A549 (cell line): ENCODE results near the gene ZNF436. TPM values are rescaled to one million over a fixed set of nuclear protein-coding genes. Genes with fewer than 3 reads are reported as not detected.

ENCODE experiments used
- ATAC-seq, 2 experiments: fragments of 200-7000 bp in 1 of 2; fragments of >200 bp in 1 of 2; cut with Nextera tagmentation in 1 of 2; cut with Tn5 transposase in 1 of 2; 3 replicates each; pipeline versions ENCODE4 v1.8.0 to v1.9.1; 2018 to 2020; ENCODE audit warnings: mild to moderate bottlenecking in 1 of 2, moderate library complexity in 1 of 2
- CTCF ChIA-PET: fragments of 300-600 bp; sonication (Branson Sonifier 250); formaldehyde crosslinking; extraction: SDS; loops from one replicate; lab custom pipeline; 2021; ENCODE audit warnings: antibody characterized with exemption, inconsistent platforms; lab: Yijun Ruan, JAX
- POLR2A ChIA-PET: fragments of 350-600 bp; formaldehyde crosslinking; extraction: SDS; loops from one replicate; lab custom pipeline; 2021; ENCODE audit warnings: antibody characterized with exemption, inconsistent platforms; lab: Yijun Ruan, JAX
- DNase-seq, 2 experiments: peaks; one replicate each; pipeline versions ENCODE4 v3.0.0 to v3.0.0-alpha.2; 2011 to 2016; ENCODE audit warnings: low read depth in 1 of 2, low spot score in 1 of 2
- FAIRE-seq: peaks from 2 replicates; lab custom pipeline; 2011; peaks lifted over from hg19 to GRCh38; lab: Jason Lieb, UNC
- H3K27ac ChIP-seq, 2 experiments: fragments of >200 bp; sonication (Bioruptor Twin); formaldehyde crosslinking; 3 replicates each; pipeline ENCODE4 v1.5.1; 2016 to 2017
- H3K4me1 ChIP-seq: fragments of >200 bp; sonication (Bioruptor Twin); formaldehyde crosslinking; 3 replicates; pipeline ENCODE4 v1.6.1; 2016
- H3K4me2 ChIP-seq: fragments of >200 bp; sonication (Bioruptor Twin); formaldehyde crosslinking; 3 replicates; pipeline ENCODE4 v1.6.1; 2016
- H3K4me3 ChIP-seq: fragments of >200 bp; sonication (Bioruptor Twin); formaldehyde crosslinking; 3 replicates; pipeline ENCODE4 v1.5.1; 2016
- H3K9me3 ChIP-seq: fragments of >200 bp; sonication (Bioruptor Twin); formaldehyde crosslinking; 3 replicates; pipeline ENCODE4 v1.6.1; 2016
- CBX2 ChIP-seq: fragments of 200-600 bp; sonication (generic); IDR thresholded peaks from 2 replicates; pipeline ENCODE4 v1.6.1; 2016; ENCODE audit warnings: low read depth, mild to moderate bottlenecking, borderline replicate concordance
- CHD4 ChIP-seq: fragments of 200-600 bp; sonication (generic); IDR thresholded peaks from 2 replicates; pipeline ENCODE4 v1.6.1; 2016; ENCODE audit warnings: antibody characterized with exemption, mild to moderate bottlenecking, borderline replicate concordance
- EHF ChIP-seq: fragments of 250-450 bp; sonication (Bioruptor Pico); IDR thresholded peaks from 2 replicates; pipeline ENCODE4 v1.5.0; 2020; ENCODE audit warnings: mild to moderate bottlenecking
- EP300 ChIP-seq, 2 experiments: fragments of >200 bp; sonication (Bioruptor Twin); formaldehyde crosslinking; IDR thresholded peaks; 2 replicates in 1 of 2; 3 replicates in 1 of 2; pipeline ENCODE4 v1.6.1; 2016 to 2017
- ESRRA ChIP-seq: fragments of 150-350 bp; IDR thresholded peaks from 2 replicates; pipeline ENCODE4 v1.6.1; 2014; ENCODE audit warnings: mild to moderate bottlenecking, low read length, borderline replicate concordance
- FOXS1 ChIP-seq: fragments of 250-450 bp; sonication (Bioruptor Pico); IDR thresholded peaks from 2 replicates; pipeline ENCODE4 v1.5.0; 2020; ENCODE audit warnings: mild to moderate bottlenecking, moderate library complexity
- HDAC2 ChIP-seq: fragments of 200-600 bp; sonication (generic); IDR thresholded peaks from 2 replicates; pipeline ENCODE4 v1.6.1; 2016
- HOXA7 ChIP-seq: fragments of 250-450 bp; sonication (Bioruptor Pico); IDR thresholded peaks from 2 replicates; pipeline ENCODE4 v1.5.0; 2020; ENCODE audit warnings: mild to moderate bottlenecking, moderate library complexity
- HOXB13 ChIP-seq: fragments of 250-450 bp; sonication (Bioruptor Pico); IDR thresholded peaks from 2 replicates; pipeline ENCODE4 v1.5.0; 2020; ENCODE audit warnings: low read depth, mild to moderate bottlenecking, moderate library complexity
- JUNB ChIP-seq: fragments of >200 bp; sonication (Bioruptor Twin); formaldehyde crosslinking; IDR thresholded peaks from 2 replicates; pipeline ENCODE4 v1.6.1; 2016
- KDM5A ChIP-seq: fragments of 200-600 bp; sonication (generic); IDR thresholded peaks from 2 replicates; pipeline ENCODE4 v1.6.1; 2016; ENCODE audit warnings: antibody characterized with exemption, mild to moderate bottlenecking
- NFE2L2 ChIP-seq: fragments of 150-350 bp; conservative IDR thresholded peaks from 2 replicates; pipeline ENCODE4 v1.6.1; 2014; ENCODE audit warnings: low read length
- NR3C1 ChIP-seq: fragments of >200 bp; sonication (Bioruptor Twin); formaldehyde crosslinking; IDR thresholded peaks from 3 replicates; pipeline ENCODE4 v1.6.1; 2017
- RAD21 ChIP-seq, 2 experiments: fragments of >200 bp in 1 of 2; sonication (Bioruptor Twin) in 1 of 2; formaldehyde crosslinking in 1 of 2; IDR thresholded peaks in 1 of 2; conservative IDR thresholded peaks in 1 of 2; 2 replicates in 1 of 2; 3 replicates in 1 of 2; pipeline ENCODE4 v1.6.1; 2012 to 2018; ENCODE audit warnings: inconsistent platforms in 1 of 2
- RFX5 ChIP-seq: fragments of 450-650 bp; IDR thresholded peaks from 2 replicates; pipeline ENCODE4 v1.7.1; 2014; ENCODE audit warnings: antibody characterized with exemption, mild to moderate bottlenecking, moderate library complexity
- RNF2 ChIP-seq: fragments of 200-600 bp; sonication (generic); IDR thresholded peaks from 2 replicates; pipeline ENCODE4 v1.6.1; 2016; ENCODE audit warnings: low read depth, mild to moderate bottlenecking, antibody characterized with exemption, moderate library complexity, borderline replicate concordance
- SREBF2 ChIP-seq: fragments of 450-650 bp; IDR thresholded peaks from 2 replicates; pipeline ENCODE4 v1.6.1; 2014; ENCODE audit warnings: mild to moderate bottlenecking, moderate library complexity
- TFCP2L1 ChIP-seq: fragments of 250-450 bp; sonication (Bioruptor Pico); IDR thresholded peaks from 2 replicates; pipeline ENCODE4 v1.5.0; 2021; ENCODE audit warnings: mild to moderate bottlenecking
- WGBS: methylation state at CpG from one replicate; pipeline ENCODE4 v1.1.6; 2017; ENCODE audit errors: missing lambda C conversion rate; 5-methylcytosine and 5-hydroxymethylcytosine counted together
- polyA minus RNA-seq: library from RNA; depleted of rRNA, polyadenylated mRNA; stranded (reverse); fragments of >200 nt; gene quantifications from 2 replicates; pipeline ENCODE4 v1.2.3, GENCODE V29; 2011; rRNA and poly(A)+ RNA removed
- polyA plus RNA-seq, 4 experiments: library from polyadenylated mRNA; depleted of rRNA in 3 of 4; stranded (reverse); fragments of >200 nt; fragmentation: RNase III in 1 of 4; extraction: RNeasy Plus Mini Kit Qiagen cat#74134 plus additional on column Dnase treatment in 1 of 4; gene quantifications; 2 replicates in 3 of 4; 3 replicates in 1 of 4; pipeline ENCODE4 v1.2.3, GENCODE V29; 2011 to 2017
- TF ChIP-seq, protein P1 (sequence below): fragments of 150-350 bp; IDR thresholded peaks from 2 replicates; pipeline ENCODE4 v1.6.1; 2014; ENCODE audit warnings: low read depth, mild to moderate bottlenecking, low read length
- TF ChIP-seq, protein P2 (sequence below): fragments of >200 bp; sonication (Bioruptor Twin); formaldehyde crosslinking; IDR thresholded peaks from 3 replicates; pipeline ENCODE4 v1.5.1; 2016
- TF ChIP-seq, protein P3 (sequence below): fragments of 450-650 bp; IDR thresholded peaks from 2 replicates; pipeline ENCODE4 v1.6.1; 2014; ENCODE audit warnings: antibody characterized with exemption
- TF ChIP-seq, protein P4 (sequence below): fragments of >200 bp; sonication (Bioruptor Twin); formaldehyde crosslinking; IDR thresholded peaks from 3 replicates; pipeline ENCODE4 v1.6.1; 2016
- TF ChIP-seq, protein P5 (sequence below): fragments of >200 bp; sonication (Bioruptor Twin); formaldehyde crosslinking; IDR thresholded peaks from 2 replicates; pipeline ENCODE4 v1.6.1; 2016

ZNF436 gene
- polyA plus RNA-seq (2011; rRNA removed) (7.5 and 8.3 TPM in 2 replicates), polyA plus RNA-seq (2017; fragmentation: RNase III; extraction: RNeasy Plus Mini Kit Qiagen cat#74134 plus additional on column Dnase treatment) (4.7 to 5.1 TPM (median 4.8 TPM) in 3 replicates), polyA minus RNA-seq (8.0 and 8.5 TPM in 2 replicates)
- polyA plus RNA-seq (2012; cell fraction: cytosol; rRNA removed): 1.2 and 1.4 TPM in 2 replicates
- 1.1 and 1.2 TPM in 2 replicates for polyA plus RNA-seq (2012; cell fraction: nucleus; rRNA removed)

DNA sequence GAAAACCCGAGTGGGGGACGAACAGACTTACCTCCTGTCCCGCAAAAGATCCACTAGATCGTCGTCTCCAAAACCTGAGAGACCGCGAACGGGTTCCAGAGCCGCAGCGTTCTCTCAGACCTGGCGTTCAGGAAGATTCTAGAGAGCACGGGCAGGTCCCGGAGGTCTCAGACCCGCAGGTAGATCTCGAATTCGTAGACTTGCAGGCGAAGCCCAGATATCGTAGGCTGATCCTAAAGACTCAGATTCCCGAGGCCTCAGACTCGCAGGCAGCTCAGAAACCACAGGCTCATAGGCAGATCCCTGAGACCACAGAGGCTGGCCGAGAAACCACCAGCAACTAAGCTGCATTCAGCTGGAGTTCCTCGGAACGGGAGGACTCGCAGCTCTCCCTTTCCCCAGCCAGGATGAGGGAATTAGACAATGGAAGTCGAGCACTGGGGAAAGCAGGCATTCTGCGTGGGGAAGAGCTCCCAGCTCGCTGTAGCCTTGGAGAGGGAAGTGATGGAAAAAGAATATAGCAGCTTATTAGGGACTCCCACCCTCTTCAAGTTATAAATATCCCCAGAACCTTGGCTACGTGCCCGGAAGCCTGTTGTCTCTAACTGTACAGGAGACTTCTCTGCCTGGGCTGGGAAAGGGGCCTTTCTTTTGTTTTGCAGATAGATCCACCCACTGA, at the start of gene ZNF436:
ZNF436 (minus strand) TSS at position 502 of the 679 bp plus-strand sequence. CDS start 1,831 bp downstream, outside the sequence.
- no peak for TF ChIP-seq EP300 (IDR thresholded peaks at IDR 0.05)
- no peak for TF ChIP-seq JUNB
- TF ChIP-seq EHF (CRISPR knock-in tag): no peak
- TF ChIP-seq CBX2: no peak
- TF ChIP-seq, protein P1, sequence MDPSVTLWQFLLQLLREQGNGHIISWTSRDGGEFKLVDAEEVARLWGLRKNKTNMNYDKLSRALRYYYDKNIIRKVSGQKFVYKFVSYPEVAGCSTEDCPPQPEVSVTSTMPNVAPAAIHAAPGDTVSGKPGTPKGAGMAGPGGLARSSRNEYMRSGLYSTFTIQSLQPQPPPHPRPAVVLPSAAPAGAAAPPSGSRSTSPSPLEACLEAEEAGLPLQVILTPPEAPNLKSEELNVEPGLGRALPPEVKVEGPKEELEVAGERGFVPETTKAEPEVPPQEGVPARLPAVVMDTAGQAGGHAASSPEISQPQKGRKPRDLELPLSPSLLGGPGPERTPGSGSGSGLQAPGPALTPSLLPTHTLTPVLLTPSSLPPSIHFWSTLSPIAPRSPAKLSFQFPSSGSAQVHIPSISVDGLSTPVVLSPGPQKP: no peak
- TF ChIP-seq FOXS1: no peak
- no peak for TF ChIP-seq KDM5A
- no peak for TF ChIP-seq CHD4
- TF ChIP-seq, protein P2, sequence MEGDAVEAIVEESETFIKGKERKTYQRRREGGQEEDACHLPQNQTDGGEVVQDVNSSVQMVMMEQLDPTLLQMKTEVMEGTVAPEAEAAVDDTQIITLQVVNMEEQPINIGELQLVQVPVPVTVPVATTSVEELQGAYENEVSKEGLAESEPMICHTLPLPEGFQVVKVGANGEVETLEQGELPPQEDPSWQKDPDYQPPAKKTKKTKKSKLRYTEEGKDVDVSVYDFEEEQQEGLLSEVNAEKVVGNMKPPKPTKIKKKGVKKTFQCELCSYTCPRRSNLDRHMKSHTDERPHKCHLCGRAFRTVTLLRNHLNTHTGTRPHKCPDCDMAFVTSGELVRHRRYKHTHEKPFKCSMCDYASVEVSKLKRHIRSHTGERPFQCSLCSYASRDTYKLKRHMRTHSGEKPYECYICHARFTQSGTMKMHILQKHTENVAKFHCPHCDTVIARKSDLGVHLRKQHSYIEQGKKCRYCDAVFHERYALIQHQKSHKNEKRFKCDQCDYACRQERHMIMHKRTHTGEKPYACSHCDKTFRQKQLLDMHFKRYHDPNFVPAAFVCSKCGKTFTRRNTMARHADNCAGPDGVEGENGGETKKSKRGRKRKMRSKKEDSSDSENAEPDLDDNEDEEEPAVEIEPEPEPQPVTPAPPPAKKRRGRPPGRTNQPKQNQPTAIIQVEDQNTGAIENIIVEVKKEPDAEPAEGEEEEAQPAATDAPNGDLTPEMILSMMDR: no peak
- TF ChIP-seq, protein P3, sequence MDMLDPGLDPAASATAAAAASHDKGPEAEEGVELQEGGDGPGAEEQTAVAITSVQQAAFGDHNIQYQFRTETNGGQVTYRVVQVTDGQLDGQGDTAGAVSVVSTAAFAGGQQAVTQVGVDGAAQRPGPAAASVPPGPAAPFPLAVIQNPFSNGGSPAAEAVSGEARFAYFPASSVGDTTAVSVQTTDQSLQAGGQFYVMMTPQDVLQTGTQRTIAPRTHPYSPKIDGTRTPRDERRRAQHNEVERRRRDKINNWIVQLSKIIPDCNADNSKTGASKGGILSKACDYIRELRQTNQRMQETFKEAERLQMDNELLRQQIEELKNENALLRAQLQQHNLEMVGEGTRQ: no peak
- TF ChIP-seq RNF2: no peak
- no peak for TF ChIP-seq ESRRA
- no peak for FAIRE-seq
- peak in 1 of 2 experiments; percentile 25 for DNase-seq
- peak in 1 of 2 experiments; percentile 2; a peak in 3 of 6 replicates for ATAC-seq
- peak within 1 kb of the TSS; percentile 97 for H3K4me2 ChIP-seq
- H3K9me3 ChIP-seq: peaks cover 23% of the 10 kb centered on the region
- ChIA-PET POLR2A (interaction anchor here (3.1 kb wide), 1 partner anchor 25 kb away, joined by 33 read pairs; the partner anchor contains the start of gene HNRNPR), CTCF (interaction anchor here (0.6 to 2.8 kb wide), 2 partner anchors 23 to 34 kb away, joined by 3 to 14 read pairs; no protein-coding TSS in a partner anchor)
- WGBS: 1% methylated on average over 21 of the region's 29 CpGs
- H3K4me3 ChIP-seq: peak within 1 kb of the TSS; percentile 87
- peaks cover 17% of the 10 kb centered on the region for H3K4me1 ChIP-seq
- peak within 1 kb of the TSS; percentile 98 to 99 for H3K27ac ChIP-seq

DNA sequence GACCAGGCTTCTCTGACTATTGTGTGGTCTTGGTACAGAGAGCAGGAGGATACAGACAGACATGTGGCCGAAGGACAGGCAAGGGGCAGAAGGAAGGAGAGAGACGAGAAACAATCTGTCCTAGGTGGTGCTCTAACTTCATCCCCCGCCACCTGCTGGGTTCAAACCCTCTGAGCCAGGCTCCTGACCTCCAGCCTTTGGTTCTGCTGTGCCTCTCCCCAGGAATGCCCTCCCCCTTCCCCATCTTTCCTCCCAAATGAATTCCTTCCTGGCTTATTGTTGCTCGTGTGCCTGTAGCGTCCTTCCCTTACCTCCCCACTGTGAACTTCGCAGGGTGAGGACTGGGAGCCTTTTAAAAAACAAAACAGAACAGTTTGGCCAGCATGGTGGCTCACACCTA, 49.5 kb upstream of the ZNF436 start:
- Histone ChIP-seq H3K27ac (no peak overlapping the region), H3K9me3 (no peaks in the 10 kb centered on the region), H3K4me2 (no peak overlapping the region), H3K4me1 (no peaks in the 10 kb centered on the region), H3K4me3 (no peak overlapping the region)
- no peak for DNase-seq
- ChIA-PET POLR2A (no interaction called here), CTCF (interaction anchor here (4.4 kb wide), 1 partner anchor 15 kb away, joined by 21 read pairs; no protein-coding TSS in a partner anchor)
- WGBS: 80% methylated on average over 6 of the region's 6 CpGs
- no peak for ATAC-seq
- no peak for FAIRE-seq
- TF ChIP-seq CBX2 (no peak), HOXB13 (no peak), ESRRA (no peak)

DNA sequence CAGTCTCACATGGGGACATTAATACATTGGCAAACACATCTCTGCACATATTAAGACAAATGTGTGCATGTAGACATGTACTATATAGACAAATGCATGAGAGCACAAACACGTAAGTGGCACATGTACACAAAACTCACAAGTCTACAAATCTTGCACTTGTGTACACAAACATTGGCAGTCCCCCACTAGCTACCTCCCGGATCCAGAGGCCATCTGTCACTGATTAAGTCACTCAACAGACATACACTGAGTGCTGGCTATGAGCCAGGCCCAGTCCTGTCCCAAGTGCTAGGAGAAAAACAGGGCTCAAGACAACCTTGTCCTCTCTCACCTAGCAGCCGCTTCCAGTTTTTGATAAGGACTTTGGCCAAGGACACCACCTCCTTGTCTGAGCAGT, 47.9 kb upstream of the ZNF436 start:
- ChIA-PET POLR2A (no interaction called here), CTCF (interaction anchor here (0.7 to 1.1 kb wide), 2 partner anchors 14 to 46 kb away, joined by 3 read pairs; no protein-coding TSS in a partner anchor)
- H3K9me3 ChIP-seq: no peaks in the 10 kb centered on the region
- ATAC-seq (peak in 1 of 2 experiments; percentile 19; a peak in 1 of 6 replicates), FAIRE-seq (no peak), DNase-seq (no peak)
- WGBS: 61% methylated on average over 3 of the region's 3 CpGs
- no peak overlapping the region for H3K4me2 ChIP-seq
- H3K4me3 ChIP-seq: no peak overlapping the region
- no peaks in the 10 kb centered on the region for H3K4me1 ChIP-seq
- no peak overlapping the region for H3K27ac ChIP-seq
- no peak for TF ChIP-seq NR3C1
- no peak for TF ChIP-seq FOXS1
- TF ChIP-seq, protein P4, sequence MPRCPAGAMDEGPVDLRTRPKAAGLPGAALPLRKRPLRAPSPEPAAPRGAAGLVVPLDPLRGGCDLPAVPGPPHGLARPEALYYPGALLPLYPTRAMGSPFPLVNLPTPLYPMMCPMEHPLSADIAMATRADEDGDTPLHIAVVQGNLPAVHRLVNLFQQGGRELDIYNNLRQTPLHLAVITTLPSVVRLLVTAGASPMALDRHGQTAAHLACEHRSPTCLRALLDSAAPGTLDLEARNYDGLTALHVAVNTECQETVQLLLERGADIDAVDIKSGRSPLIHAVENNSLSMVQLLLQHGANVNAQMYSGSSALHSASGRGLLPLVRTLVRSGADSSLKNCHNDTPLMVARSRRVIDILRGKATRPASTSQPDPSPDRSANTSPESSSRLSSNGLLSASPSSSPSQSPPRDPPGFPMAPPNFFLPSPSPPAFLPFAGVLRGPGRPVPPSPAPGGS: no peak
- TF ChIP-seq RFX5: no peak
- no peak for TF ChIP-seq SREBF2
- TF ChIP-seq HOXA7 (CRISPR knock-in tag): no peak
- no peak for TF ChIP-seq EP300 (IDR thresholded peaks at IDR 0.05)
- no peak for TF ChIP-seq NFE2L2
- no peak for TF ChIP-seq TFCP2L1 (CRISPR knock-in tag)
- TF ChIP-seq, protein P5, sequence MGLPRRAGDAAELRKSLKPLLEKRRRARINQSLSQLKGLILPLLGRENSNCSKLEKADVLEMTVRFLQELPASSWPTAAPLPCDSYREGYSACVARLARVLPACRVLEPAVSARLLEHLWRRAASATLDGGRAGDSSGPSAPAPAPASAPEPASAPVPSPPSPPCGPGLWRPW: no peak
- TF ChIP-seq, protein P2: no peak
- no peak for TF ChIP-seq RAD21 (conservative IDR thresholded peaks at IDR 0.05 in 1 of 2, IDR thresholded peaks at IDR 0.05 in 1 of 2)
- TF ChIP-seq HOXB13: no peak
- no peak for TF ChIP-seq HDAC2
